A673 (cell line): ENCODE measurements around the gene RER1.
A peak's percentile ranks its signal among the peaks of the same experiment; 100 is the strongest.

Source experiments
- CTCF ChIP-seq: fragments of 300-800, 200-600 bp; sonication (generic); conservative IDR thresholded peaks from 2 replicates; pipeline ENCODE4 v1.5.1; 2017; ENCODE audit warnings: low read depth, mild to moderate bottlenecking, antibody characterized with exemption, low read length, moderate library complexity, mixed read lengths
- EZH2 ChIP-seq: fragments of 200-600 bp; sonication (generic); IDR thresholded peaks from 2 replicates; pipeline ENCODE4 v1.6.1; 2017; ENCODE audit warnings: borderline replicate concordance, low read depth, mild to moderate bottlenecking, mixed read lengths, antibody characterized with exemption, low read length; ENCODE audit not compliant: poor library complexity, severe bottlenecking

GRCh38 chr1:2443277-2444137 is 51.9 kb downstream of the RER1 start:
- peak; percentile 72 for TF ChIP-seq EZH2
- peak; percentile 42 for TF ChIP-seq CTCF
